Stimulated activated CD8-positive, alpha-beta memory T cell treated with anti-CD3 and anti-CD28 coated beads, Interleukin-2, amount 100 ng/mL, for 48 hours (primary cell): Measurements from ENCODE around the gene WFDC6.

Source experiments
- DNase-seq, 2 donors: peaks; one replicate each; pipeline ENCODE4 v3.0.0-alpha.2; 2020; ENCODE audit warnings: low read depth in 2 of 2

Gene WFDC6

GRCh38 chr20:45515147-45515913 lies 24.0 kb downstream of the WFDC6 start, which contains the start of gene SPINT3:
Gene SPINT3, minus strand, starts transcription at chr20:45515622. Its CDS starts 14 bp downstream, at chr20:45515608.
- DNase-seq: no peak

GRCh38 chr20:45510242-45510862 lies 28.9 kb downstream of the WFDC6 start:
- no peak for DNase-seq

GRCh38 chr20:45509091-45509490 lies 30.2 kb downstream of the WFDC6 start:
- no peak for DNase-seq

DNA sequence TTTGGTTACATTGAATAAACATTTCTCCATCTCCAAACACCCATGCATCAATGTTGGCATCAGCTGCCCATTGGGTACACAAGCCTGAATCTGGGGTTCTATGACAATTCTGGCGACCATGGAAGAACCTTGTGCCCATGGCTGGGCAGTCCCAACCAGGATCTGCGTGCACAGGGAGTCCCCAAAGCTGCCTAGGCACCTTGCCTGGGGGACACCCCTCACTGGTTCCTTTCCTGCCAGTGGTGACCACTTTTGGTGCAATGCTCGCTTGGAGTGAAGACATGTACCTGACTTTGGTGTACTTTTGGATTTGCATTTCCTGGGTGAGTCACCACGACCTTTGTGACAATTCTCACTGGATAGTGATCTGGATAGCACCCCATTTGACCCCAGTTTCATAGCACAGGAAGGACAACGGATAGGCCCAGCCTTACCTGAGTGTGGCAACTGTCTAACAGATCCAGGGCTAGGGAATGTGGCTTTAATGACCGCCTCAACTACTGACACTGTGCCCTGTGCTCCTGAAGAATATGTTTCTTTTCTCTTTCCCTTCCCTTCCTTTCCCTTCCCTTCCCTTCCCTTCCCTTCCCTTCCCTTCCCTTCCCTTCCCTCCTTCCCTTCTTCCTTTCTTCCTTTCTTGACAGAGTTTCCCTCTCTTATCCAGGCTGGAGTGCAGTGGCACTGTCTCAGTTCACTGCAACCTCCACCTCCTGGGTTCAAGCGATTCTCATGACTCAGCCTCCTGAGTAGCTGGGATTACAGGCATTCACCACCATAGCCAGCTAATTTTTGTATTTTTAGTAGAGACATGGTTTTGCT lies 31.0 kb downstream of the WFDC6 start:
- no peak for DNase-seq

- no peak for DNase-seq
These were observed 32.1 kb downstream of the WFDC6 start for GRCh38 chr20:45507011-45507820.

- no peak for DNase-seq
These were observed 32.9 kb downstream of the WFDC6 start for GRCh38 chr20:45506398-45506797.

- no peak for DNase-seq
These were observed 35.9 kb downstream of the WFDC6 start for GRCh38 chr20:45503403-45503802.

- DNase-seq: no peak
These were observed 36.7 kb downstream of the WFDC6 start for GRCh38 chr20:45502561-45502960.

DNA sequence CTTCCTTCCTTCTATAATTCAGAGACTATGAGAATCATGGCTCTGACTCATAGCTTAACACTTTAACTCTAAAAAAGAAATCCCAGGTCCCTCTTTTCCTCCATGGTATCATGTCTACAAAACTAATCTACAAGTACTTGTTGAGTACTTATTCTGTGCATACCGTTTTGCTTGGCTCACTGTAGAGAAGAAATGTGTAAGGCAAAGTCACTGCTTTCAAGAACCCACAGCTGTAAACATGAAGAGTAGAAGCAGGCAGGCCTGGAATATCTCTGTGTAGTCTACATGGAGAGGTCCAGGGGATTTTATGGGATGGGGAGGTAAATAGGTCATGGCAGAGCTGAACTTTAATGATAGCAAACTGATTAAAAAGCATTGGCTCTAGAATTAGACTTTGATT lies 37.7 kb downstream of the WFDC6 start:
- DNase-seq: no peak

- DNase-seq: no peak
These were observed 39.3 kb downstream of the WFDC6 start for GRCh38 chr20:45500022-45500421.

GRCh38 chr20:45497971-45498494 lies 41.2 kb downstream of the WFDC6 start:
- DNase-seq: no peak

DNA sequence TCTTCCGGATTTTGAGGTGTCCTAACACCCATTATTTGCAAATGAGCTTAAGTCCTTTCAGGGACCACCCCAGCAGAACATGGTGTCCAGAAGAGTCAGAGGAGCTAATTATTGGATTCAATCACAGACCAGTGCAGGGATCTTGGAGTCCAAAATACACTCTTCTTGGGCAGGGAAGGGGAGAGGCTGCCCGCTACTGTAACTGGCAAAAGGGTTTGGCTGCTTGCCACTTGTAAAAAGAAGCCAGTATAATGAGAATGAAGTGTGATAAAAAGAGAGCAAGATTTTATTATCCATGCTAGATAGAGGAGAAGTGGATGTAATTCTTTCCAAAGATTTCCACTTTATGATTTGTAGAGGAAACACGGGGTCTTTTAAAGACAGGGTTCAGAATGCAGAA lies 43.1 kb downstream of the WFDC6 start:
- no peak for DNase-seq

GRCh38 chr20:45495501-45495941 lies 43.8 kb downstream of the WFDC6 start:
- no peak for DNase-seq

DNA sequence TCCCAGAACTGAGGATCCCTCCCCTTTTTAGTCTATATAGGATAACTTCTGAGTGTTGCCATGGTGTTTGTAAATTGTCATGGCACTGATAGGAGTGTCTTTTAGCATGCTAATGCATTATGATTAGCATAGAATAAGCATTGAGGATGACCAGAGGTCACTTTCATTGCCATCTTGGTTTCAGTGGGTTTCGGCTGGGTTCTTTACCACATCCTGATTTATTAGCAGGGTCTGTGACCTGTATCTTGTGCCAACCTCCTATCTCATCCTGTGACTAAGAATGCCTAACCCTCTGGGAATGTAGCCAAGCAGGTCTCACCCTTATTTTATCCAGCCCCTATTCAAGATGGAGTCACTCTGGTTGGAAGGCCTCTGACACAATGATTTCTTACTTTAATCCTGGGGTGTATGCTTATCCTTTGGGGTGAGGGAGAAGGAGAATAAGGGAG lies 50.2 kb downstream of the WFDC6 start:
- no peak for DNase-seq

GRCh38 chr20:45487231-45487635 lies 52.0 kb downstream of the WFDC6 start:
- DNase-seq: no peak

DNA sequence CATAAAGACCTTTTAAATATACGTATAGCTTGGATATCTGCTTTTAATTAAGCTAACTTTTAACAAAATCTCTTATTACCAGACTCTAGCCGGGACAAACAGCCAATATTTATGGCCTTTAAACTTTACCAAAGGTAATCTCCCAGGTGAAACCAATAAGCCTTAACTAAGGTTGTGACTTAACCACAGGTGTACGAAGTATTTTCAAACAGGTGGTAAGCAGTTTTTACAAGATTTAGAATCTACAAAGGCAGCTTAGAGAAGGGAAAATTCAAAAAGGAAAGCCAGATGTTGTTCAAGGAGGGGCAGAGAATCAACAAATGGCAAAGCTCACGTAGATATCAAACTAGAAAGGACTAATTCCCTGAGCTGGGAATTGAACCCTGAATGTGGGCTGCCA lies 53.9 kb downstream of the WFDC6 start:
- DNase-seq: no peak

DNA sequence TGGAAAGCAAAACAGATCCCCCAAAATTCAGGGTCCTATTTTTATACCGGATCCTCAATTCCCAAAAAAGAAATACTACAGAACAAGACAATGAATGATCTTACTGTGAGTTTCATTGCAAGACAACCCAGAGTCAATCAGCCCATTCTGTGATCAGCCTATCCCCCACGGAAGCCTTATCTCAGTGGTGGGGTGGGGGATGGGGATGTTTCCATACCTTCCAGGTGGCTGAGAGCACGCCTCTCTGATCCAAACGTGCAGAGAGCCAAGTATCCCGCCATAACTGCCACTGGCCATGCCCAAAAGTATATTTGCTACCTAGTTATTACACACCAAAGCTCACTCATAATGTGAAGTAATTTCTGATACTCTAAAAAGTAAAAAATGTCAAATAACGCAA lies 54.6 kb downstream of the WFDC6 start:
- no peak for DNase-seq
